Stomach (tissue), 9 donors: Measurements from ENCODE around the gene OGFR. TPM values are rescaled to one million over a fixed set of nuclear protein-coding genes. Genes with fewer than 3 reads are reported as not detected.

ENCODE experiments used
- DNase-seq, 2 donors: peaks; one replicate each; pipeline versions ENCODE4 v3.0.0 to v3.0.0-alpha.2; 2013 to 2019
- H3K27ac ChIP-seq, 5 donors: fragments of 200-600 bp in 4 of 5; sonication (generic) in 4 of 5; one replicate each; pipeline ENCODE4 v1.5.1; 2013 to 2019; ENCODE audit warnings: mild to moderate bottlenecking in 1 of 5, moderate library complexity in 1 of 5
- H3K27me3 ChIP-seq, 3 donors: fragments of 200-600 bp; sonication (generic); one replicate each; pipeline ENCODE4 v1.5.1; 2017 to 2019; ENCODE audit warnings: mixed run types in 1 of 3
- H3K36me3 ChIP-seq, 4 donors: fragments of 200-600 bp; sonication (generic); 1 replicate in 3 of 4; 2 replicates in 1 of 4; pipeline ENCODE4 v1.5.1; 2016 to 2019
- H3K4me1 ChIP-seq, 4 donors: fragments of 200-600 bp; sonication (generic); one replicate each; pipeline ENCODE4 v1.5.1; 2016 to 2019
- H3K4me3 ChIP-seq, 4 donors: fragments of 200-600 bp; sonication (generic) in 3 of 4; one replicate each; pipeline ENCODE4 v1.5.1; 2016 to 2019; ENCODE audit warnings: mild to moderate bottlenecking in 1 of 4
- H3K9me3 ChIP-seq, 4 donors: fragments of 200-600 bp; sonication (generic); one replicate each; pipeline ENCODE4 v1.5.1; 2016 to 2019
- EP300 ChIP-seq: sonication (generic); formaldehyde crosslinking; IDR thresholded peaks from one replicate; pipeline ENCODE4 v1.6.1; 2017; ENCODE audit warnings: antibody characterized with exemption
- POLR2A ChIP-seq, 4 donors: fragments of 450-650 bp; IDR thresholded peaks; one replicate each; pipeline ENCODE4 v1.6.1; 2016; ENCODE audit warnings: antibody characterized with exemption in 4 of 4, control low read depth in 2 of 4, mild to moderate bottlenecking in 1 of 4, moderate library complexity in 1 of 4
- POLR2AphosphoS5 ChIP-seq, 3 donors: sonication (generic); formaldehyde crosslinking; IDR thresholded peaks; one replicate each; pipeline ENCODE4 v1.6.1; 2016; ENCODE audit warnings: antibody characterized with exemption in 3 of 3
- WGBS, 5 donors: extraction: QIAGEN DNeasy Blood & Tissue Kit in 3 of 5; methylation state at CpG; one replicate each; pipeline versions ENCODE4 v1.1.5 to v1.1.7; 2013 to 2018; 5-methylcytosine and 5-hydroxymethylcytosine counted together
- intact Hi-C: fragments of 100-400 bp; cut with DNase I; formaldehyde crosslinking; loops from one replicate; pipeline ENCODE4 v1.15.1; 2023; ENCODE audit warnings: low total_unique reads
- polyA plus RNA-seq, 3 donors: library from polyadenylated mRNA; stranded (reverse); fragments of 200-250 nt; gene quantifications; one replicate each; pipeline ENCODE4 v1.2.3, GENCODE V29; 2013
- total RNA-seq, 5 donors: library from RNA; depleted of rRNA; stranded (reverse); fragments of >200 nt; gene quantifications; one replicate each; pipeline versions ENCODE4 v1.1.0 to v1.2.3, GENCODE V29; 2014 to 2016
- TF ChIP-seq, protein P1 (sequence below), 7 experiments: fragments of 450-650 bp in 4 of 7; fragments of 200-600 bp in 3 of 7; sonication (generic) in 3 of 7; IDR thresholded peaks; one replicate each; pipeline ENCODE4 v1.5.1; 2016 to 2019; ENCODE audit warnings: antibody characterized with exemption in 7 of 7, control low read depth in 2 of 7, mild to moderate bottlenecking in 1 of 7
- donor health status: healthy with polysubstance abuse.
- donor health status: Bipolar disorder and iron deficiency.
- donor health status: healthy.

OGFR gene
- total and polyA plus RNA-seq, 8 donors: 20.1 to 75.3 (median 42.3) TPM

DNA sequence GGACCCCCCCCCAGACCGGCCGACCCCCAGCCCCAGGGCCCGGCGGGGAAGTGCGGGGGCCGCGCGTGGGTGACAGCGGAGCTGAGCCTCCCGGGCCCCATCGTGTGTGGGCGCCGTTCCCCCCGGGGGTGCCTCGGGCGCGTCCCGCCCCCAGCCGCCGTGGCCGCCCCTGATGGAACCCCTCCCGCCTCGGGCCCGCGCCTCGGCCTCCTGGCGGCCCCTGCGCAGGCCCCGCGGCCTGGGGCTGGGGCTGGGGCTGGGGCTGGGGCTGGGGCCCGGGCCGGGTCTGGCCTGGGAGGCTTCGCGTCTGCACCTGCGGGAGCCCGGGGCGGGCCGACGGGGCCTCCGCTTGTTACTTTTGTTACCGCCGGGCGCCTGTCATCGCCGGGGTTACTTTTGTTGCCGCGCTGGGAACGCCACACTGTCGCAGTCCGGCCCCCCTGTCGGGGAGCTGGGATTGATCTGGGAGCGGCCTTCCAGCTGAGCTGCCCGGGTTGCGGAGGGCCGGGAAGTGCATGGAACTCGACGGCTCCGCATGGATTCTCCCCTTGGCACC lies 598 bp downstream of the OGFR start:
- peaks cover 23 to 52% (median 43%) of the 10 kb centered on the region in 4 donors for H3K4me1 ChIP-seq
- H3K9me3 ChIP-seq: no peaks in the 10 kb centered on the region
- WGBS, 5 donors: 0 to 1% (median 0%) methylated on average over 13 to 58 of the region's 58 CpGs
- peak overlapping the region; percentile 89 to 94 (median 93) for H3K27ac ChIP-seq
- no peaks in the 10 kb centered on the region for H3K27me3 ChIP-seq
- peak overlapping the region; percentile 91 to 99 (median 94) for H3K4me3 ChIP-seq
- TF ChIP-seq POLR2A (IDR thresholded peaks at IDR 0.05): no peak
- no peak for TF ChIP-seq POLR2AphosphoS5 (IDR thresholded peaks at IDR 0.05)
- no peak for TF ChIP-seq EP300
- TF ChIP-seq, protein P1, sequence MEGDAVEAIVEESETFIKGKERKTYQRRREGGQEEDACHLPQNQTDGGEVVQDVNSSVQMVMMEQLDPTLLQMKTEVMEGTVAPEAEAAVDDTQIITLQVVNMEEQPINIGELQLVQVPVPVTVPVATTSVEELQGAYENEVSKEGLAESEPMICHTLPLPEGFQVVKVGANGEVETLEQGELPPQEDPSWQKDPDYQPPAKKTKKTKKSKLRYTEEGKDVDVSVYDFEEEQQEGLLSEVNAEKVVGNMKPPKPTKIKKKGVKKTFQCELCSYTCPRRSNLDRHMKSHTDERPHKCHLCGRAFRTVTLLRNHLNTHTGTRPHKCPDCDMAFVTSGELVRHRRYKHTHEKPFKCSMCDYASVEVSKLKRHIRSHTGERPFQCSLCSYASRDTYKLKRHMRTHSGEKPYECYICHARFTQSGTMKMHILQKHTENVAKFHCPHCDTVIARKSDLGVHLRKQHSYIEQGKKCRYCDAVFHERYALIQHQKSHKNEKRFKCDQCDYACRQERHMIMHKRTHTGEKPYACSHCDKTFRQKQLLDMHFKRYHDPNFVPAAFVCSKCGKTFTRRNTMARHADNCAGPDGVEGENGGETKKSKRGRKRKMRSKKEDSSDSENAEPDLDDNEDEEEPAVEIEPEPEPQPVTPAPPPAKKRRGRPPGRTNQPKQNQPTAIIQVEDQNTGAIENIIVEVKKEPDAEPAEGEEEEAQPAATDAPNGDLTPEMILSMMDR (IDR thresholded peaks at IDR 0.05): no peak
- intact Hi-C loops: no loop called here
- peaks cover 33 to 51% (median 47%) of the 10 kb centered on the region in 4 donors for H3K36me3 ChIP-seq
- peak in 1 of 2 donors; percentile 66 for DNase-seq

DNA sequence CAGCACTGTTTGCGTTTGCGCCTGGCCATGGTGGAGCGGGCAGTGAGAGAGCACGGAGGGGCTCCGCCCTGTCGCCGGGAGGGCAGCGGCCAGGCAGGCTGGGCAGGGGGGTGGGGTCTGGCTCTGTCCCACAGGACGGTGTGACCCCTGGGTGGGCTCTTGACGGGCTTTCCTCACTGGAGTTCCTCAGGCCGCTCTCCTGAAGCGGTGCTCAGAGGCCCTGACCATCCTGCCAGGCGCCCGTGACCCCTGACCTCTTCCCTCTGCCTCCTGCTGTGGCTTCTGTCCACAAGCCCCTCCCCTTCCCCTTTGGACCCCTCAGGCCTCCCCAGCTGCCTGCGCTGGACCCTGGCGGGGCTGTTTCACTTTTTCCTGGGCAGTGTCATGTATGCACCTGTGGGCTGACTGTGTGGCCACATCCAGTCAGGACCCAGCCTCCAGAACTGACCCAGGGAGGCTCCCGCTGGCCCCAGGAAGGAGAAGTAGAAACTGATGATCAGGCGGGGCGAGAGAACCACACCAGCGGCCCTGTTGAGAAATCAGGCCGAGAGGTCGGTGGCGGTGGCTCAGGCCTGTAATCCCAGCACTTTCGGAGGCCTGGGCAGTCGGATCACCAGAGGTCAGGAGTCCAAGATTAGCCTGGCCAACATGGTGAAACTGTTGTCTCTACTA lies 1.2 kb downstream of the OGFR start:
- no peaks in the 10 kb centered on the region for H3K9me3 ChIP-seq
- peak overlapping the region in 4 of 5 donors; percentile 93 to 94 (median 94) for H3K27ac ChIP-seq
- H3K27me3 ChIP-seq: no peaks in the 10 kb centered on the region
- no peak for TF ChIP-seq POLR2A (IDR thresholded peaks at IDR 0.05)
- TF ChIP-seq, protein P1 (IDR thresholded peaks at IDR 0.05): no peak
- DNase-seq: no peak
- peak overlapping the region; percentile 91 to 99 (median 94) for H3K4me3 ChIP-seq
- intact Hi-C loops: no loop called here
- H3K36me3 ChIP-seq: peaks cover 33 to 51% (median 47%) of the 10 kb centered on the region in 4 donors
- WGBS, 5 donors: 24 to 44% (median 28%) methylated on average over 15 to 25 of the region's 25 CpGs
- H3K4me1 ChIP-seq: peaks cover 23 to 52% (median 43%) of the 10 kb centered on the region in 4 donors

DNA sequence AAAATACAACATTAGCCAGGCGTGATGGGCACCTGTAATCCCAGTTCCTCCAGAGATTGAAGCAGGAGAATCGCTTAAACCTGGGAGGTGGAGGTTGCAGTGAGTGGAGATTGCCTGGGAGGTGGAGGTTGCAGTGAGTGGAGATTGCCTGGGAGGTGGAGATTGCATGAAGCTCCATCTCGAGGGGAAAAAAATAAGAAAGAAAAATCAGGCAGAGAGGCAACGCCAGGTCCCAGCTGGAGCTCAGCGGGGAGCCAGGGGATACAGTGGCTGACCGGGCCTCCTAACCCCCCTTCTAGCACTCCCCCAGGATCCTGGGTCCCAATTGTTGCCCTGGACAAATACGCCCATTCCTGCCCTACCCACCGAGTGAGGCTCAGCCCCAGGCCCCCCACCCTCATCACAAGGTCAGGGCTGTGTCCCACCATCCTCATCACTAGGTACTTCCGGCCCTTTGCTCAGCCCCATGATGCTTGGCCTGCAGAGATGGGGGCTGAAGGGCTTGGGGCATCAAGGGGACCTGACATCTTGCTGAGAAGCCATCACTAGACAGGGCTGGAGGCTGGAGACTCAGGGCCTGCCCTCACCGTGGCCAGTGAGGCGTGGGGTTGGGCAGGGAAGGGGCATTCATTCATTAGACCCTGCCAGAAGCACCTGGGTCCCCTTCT lies 1.9 kb downstream of the OGFR start:
- DNase-seq: no peak
- intact Hi-C loops: no loop called here
- 65 to 81% (median 68%) methylated on average over 11 of the region's 11 CpGs for WGBS, 5 donors
- Histone ChIP-seq H3K4me3 (peak overlapping the region; percentile 91 to 99 (median 94)), H3K9me3 (no peaks in the 10 kb centered on the region), H3K27me3 (no peaks in the 10 kb centered on the region), H3K4me1 (peaks cover 23 to 52% (median 43%) of the 10 kb centered on the region in 4 donors), H3K27ac (peak overlapping the region in 4 of 5 donors; percentile 93 to 94 (median 94)), H3K36me3 (peaks cover 38 to 52% (median 48%) of the 10 kb centered on the region in 4 donors)
- TF ChIP-seq EP300 (no peak), POLR2AphosphoS5 (IDR thresholded peaks at IDR 0.05) (no peak), POLR2A (IDR thresholded peaks at IDR 0.05) (no peak)
- TF ChIP-seq, protein P1 (IDR thresholded peaks at IDR 0.05): no peak

DNA sequence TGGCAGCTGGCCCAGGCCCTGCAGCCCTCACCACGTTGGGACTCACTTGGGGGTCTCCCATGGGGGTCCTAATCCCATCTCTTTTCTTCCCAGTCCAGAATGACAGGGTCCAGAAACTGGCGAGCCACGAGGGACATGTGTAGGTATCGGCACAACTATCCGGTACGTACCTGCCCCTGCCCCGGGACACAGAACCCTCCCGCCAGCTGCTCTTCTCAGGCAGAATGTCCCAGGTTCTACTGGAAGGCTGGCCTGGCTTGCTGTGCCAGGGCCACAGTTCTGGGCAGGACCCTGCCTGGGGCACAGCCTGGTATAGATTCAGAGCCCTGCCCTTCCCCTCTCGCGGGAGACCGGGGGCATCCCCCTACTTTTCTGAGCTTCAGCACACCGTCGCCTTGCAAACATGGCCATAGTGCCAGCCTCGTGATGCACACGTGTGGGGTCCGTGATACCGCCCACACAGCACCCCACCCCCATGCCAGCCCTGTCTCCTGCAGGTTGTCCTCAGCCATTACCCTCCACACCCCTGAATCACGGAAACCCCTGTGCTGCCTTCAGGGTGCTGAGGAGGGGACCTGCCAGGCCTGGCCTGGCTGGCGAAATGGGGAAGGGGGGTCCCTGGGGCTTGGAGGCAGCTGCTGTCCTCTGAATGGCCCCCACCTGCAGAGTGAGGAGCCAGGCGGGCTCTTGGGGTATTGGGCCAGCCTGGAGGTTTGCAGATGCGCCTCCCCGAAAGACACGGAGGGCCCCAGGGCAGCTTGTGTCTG lies 3.0 kb downstream of the OGFR start:
- Histone ChIP-seq H3K27me3 (no peaks in the 10 kb centered on the region), H3K4me3 (no peak overlapping the region), H3K36me3 (peaks cover 49 to 60% (median 59%) of the 10 kb centered on the region in 4 donors), H3K4me1 (peaks cover 23 to 42% (median 40%) of the 10 kb centered on the region in 4 donors), H3K9me3 (no peaks in the 10 kb centered on the region), H3K27ac (no peak overlapping the region)
- no peak for DNase-seq
- TF ChIP-seq, protein P1 (IDR thresholded peaks at IDR 0.05): no peak
- no peak for TF ChIP-seq EP300
- TF ChIP-seq POLR2A (IDR thresholded peaks at IDR 0.05): no peak
- TF ChIP-seq POLR2AphosphoS5 (IDR thresholded peaks at IDR 0.05): no peak
- WGBS, 5 donors: 82 to 89% (median 88%) methylated on average over 20 to 23 of the region's 23 CpGs
- intact Hi-C loops: no loop called here
